GM10248 (cell line): ENCODE data around the gene WDR18.

Experiments
- CTCF ChIA-PET: fragments of 300-600 bp; sonication (Branson Sonifier 250); formaldehyde crosslinking; extraction: SDS; loops from one replicate; lab custom pipeline; 2021; ENCODE audit warnings: antibody characterized with exemption; lab: Yijun Ruan, JAX
- POLR2A ChIA-PET: fragments of 350-650 bp; sonication (Branson Sonifier 250); formaldehyde crosslinking; extraction: SDS; loops from one replicate; lab custom pipeline; 2020; ENCODE audit warnings: antibody characterized with exemption; lab: Yijun Ruan, JAX
- DNase-seq: peaks from one replicate; pipeline ENCODE4 v3.0.0; 2012; ENCODE audit errors: extremely low spot score
- CTCF ChIP-seq: IDR thresholded peaks from 2 replicates; pipeline ENCODE4 v1.5.1; 2012; ENCODE audit warnings: mild to moderate bottlenecking, low read depth; ENCODE audit errors: extremely low read depth, missing control alignments, control extremely low read depth

Gene WDR18

GRCh38 chr19:972281-972680 is 11.9 kb upstream of the WDR18 start:
- DNase-seq, result no peak
- POLR2A ChIA-PET, result no interaction called here
- CTCF ChIA-PET, result interaction anchor here (0.8 to 1.5 kb wide), 3 partner anchors 9 to 18 kb away, joined by 3 to 4 read pairs (median 3); partner anchors contain the start of gene WDR18
- no peak for TF ChIP-seq CTCF

GRCh38 chr19:973726-974563 is 10.2 kb upstream of the WDR18 start:
- ChIA-PET CTCF (no interaction called here), POLR2A (no interaction called here)
- TF ChIP-seq CTCF, result no peak
- no peak for DNase-seq

GRCh38 chr19:974564-975257 is 9.4 kb upstream of the WDR18 start:
- no peak for TF ChIP-seq CTCF
- DNase-seq, result no peak
- ChIA-PET CTCF (no interaction called here), POLR2A (no interaction called here)

- POLR2A ChIA-PET, result no interaction called here
These were observed 7.7 kb upstream of the WDR18 start for GRCh38 chr19:976476-976875.

GRCh38 chr19:977058-977464 is 7.1 kb upstream of the WDR18 start:
- no peak for TF ChIP-seq CTCF
- no peak for DNase-seq
- POLR2A ChIA-PET, result no interaction called here
- CTCF ChIA-PET, result interaction anchor here (1.1 to 2.1 kb wide), 5 partner anchors 12 to 56 kb away, joined by 3 to 5 read pairs (median 3); no protein-coding TSS in a partner anchor

More at GRCh38 chr19:976476-976875, 7.7 kb upstream of the WDR18 start:
- no peak for DNase-seq
- TF ChIP-seq CTCF, result no peak
- CTCF ChIA-PET, result interaction anchor here (1.1 to 2.1 kb wide), 5 partner anchors 12 to 56 kb away, joined by 3 to 5 read pairs (median 3); no protein-coding TSS in a partner anchor

GRCh38 chr19:979318-979741 is 4.8 kb upstream of the WDR18 start:
- TF ChIP-seq CTCF, result no peak
- ChIA-PET CTCF (interaction anchor here (0.8 to 2.9 kb wide), 5 partner anchors 21 to 210 kb away, joined by 3 to 15 read pairs (median 3); partner anchors contain the start of gene GRIN3B), POLR2A (no interaction called here)
- peak; percentile 82 for DNase-seq
